ENCODE results near the gene ROR2.
"Not testable (repeated sequence)": the region's sequence is repeated elsewhere in the genome, so short reads cannot be mapped to it uniquely, and the experiment has no call there.

Gene ROR2

GRCh38 chr9:91949946-91950664, at the start of gene ROR2:
Gene ROR2, minus strand, starts transcription at chr9:91950228.
- DNase-seq = peak; percentile 35

- DNase-seq = no peak
Measured at GRCh38 chr9:91995000-91995655, 45.1 kb upstream of the ROR2 start.

GRCh38 chr9:91994422-91994821, 44.4 kb upstream of the ROR2 start:
- DNase-seq = no peak

- DNase-seq = no peak
Measured at GRCh38 chr9:91992461-91993041, 42.5 kb upstream of the ROR2 start.

- DNase-seq = no peak
Measured at GRCh38 chr9:91991721-91992341, 41.8 kb upstream of the ROR2 start.

GRCh38 chr9:91986248-91986647, 36.2 kb upstream of the ROR2 start:
- no peak for DNase-seq

GRCh38 chr9:91985692-91986091, 35.7 kb upstream of the ROR2 start:
- DNase-seq = no peak

- DNase-seq = no peak
Measured at GRCh38 chr9:91978740-91979414, 28.8 kb upstream of the ROR2 start.

GRCh38 chr9:91975254-91975653, 25.2 kb upstream of the ROR2 start:
- not testable (repeated sequence) for DNase-seq

- no peak for DNase-seq
Measured at GRCh38 chr9:91972711-91973110, 22.7 kb upstream of the ROR2 start.

GRCh38 chr9:91972076-91972626, 22.1 kb upstream of the ROR2 start:
- DNase-seq = no peak

GRCh38 chr9:91967259-91967658, 17.2 kb upstream of the ROR2 start:
- DNase-seq = no peak

GRCh38 chr9:91966503-91966902, 16.5 kb upstream of the ROR2 start:
- no peak for DNase-seq

GRCh38 chr9:91963711-91964240, 13.7 kb upstream of the ROR2 start:
- DNase-seq = no peak

- no peak for DNase-seq
Measured at GRCh38 chr9:91960367-91960766, 10.3 kb upstream of the ROR2 start.

- no peak for DNase-seq
Measured at GRCh38 chr9:91958174-91958573, 8.1 kb upstream of the ROR2 start.

GRCh38 chr9:91954841-91955471, 4.9 kb upstream of the ROR2 start:
- DNase-seq = no peak

GRCh38 chr9:91953718-91954117, 3.7 kb upstream of the ROR2 start:
- no peak for DNase-seq

GRCh38 chr9:91951944-91952520, 2.0 kb upstream of the ROR2 start:
- no peak for DNase-seq

- no peak for DNase-seq
Measured at GRCh38 chr9:91949392-91949945, 559 bp downstream of the ROR2 start.
